Calu3 (cell line): ENCODE data around the gene PPP1R17. TPM values are rescaled to one million over a fixed set of nuclear protein-coding genes. Genes with fewer than 3 reads are reported as not detected.

Source experiments
- BruUV-seq: library from RNA; stranded (reverse); fragments of 400-500 nt; replicated peaks from 2 replicates; lab custom pipeline; 2021; lab: Mats Ljungman, UMichigan
- CTCF ChIA-PET: fragments of 300-600 bp; sonication (Branson Sonifier 250); formaldehyde crosslinking; loops from one replicate; lab custom pipeline; 2022; ENCODE audit warnings: antibody characterized with exemption; lab: Charles Lee
- DNase-seq: peaks from one replicate; pipeline ENCODE4 v3.0.0; 2022
- H3K27ac Mint-ChIP-seq: one replicate; pipeline ENCODE4 v1.8.0; 2022; ENCODE audit warnings: mixed read lengths; ENCODE audit not compliant: unreplicated experiment
- H3K27me3 Mint-ChIP-seq: one replicate; pipeline ENCODE4 v1.8.0; 2022; ENCODE audit warnings: mixed read lengths; ENCODE audit not compliant: unreplicated experiment
- H3K36me3 Mint-ChIP-seq: one replicate; pipeline ENCODE4 v1.8.0; 2022; ENCODE audit warnings: mild to moderate bottlenecking, moderate library complexity, mixed read lengths; ENCODE audit not compliant: insufficient read depth, unreplicated experiment
- H3K4me1 Mint-ChIP-seq: one replicate; pipeline ENCODE4 v1.8.0; 2022; ENCODE audit warnings: mild to moderate bottlenecking, low read depth, mixed read lengths; ENCODE audit not compliant: unreplicated experiment
- H3K4me3 Mint-ChIP-seq: one replicate; pipeline ENCODE4 v1.8.0; 2022; ENCODE audit warnings: mild to moderate bottlenecking, low read depth, moderate library complexity, mixed read lengths; ENCODE audit not compliant: unreplicated experiment
- H3K9me3 Mint-ChIP-seq: one replicate; pipeline ENCODE4 v1.8.0; 2022; ENCODE audit warnings: low read depth, mixed read lengths; ENCODE audit not compliant: unreplicated experiment
- CTCF ChIP-seq: fragments of 200-600 bp; IDR thresholded peaks from one replicate; pipeline ENCODE4 v1.8.0; 2022; ENCODE audit warnings: antibody characterized with exemption; ENCODE audit not compliant: unreplicated experiment
- intact Hi-C: fragments of 100-400 bp; cut with micrococcal nuclease; formaldehyde crosslinking; loops from one replicate; pipeline ENCODE4 v1.10.0; 2022; ENCODE audit not compliant: unreplicated experiment
- total RNA-seq: library from RNA; stranded (reverse); gene quantifications from 2 replicates; pipeline ENCODE4 v1.2.3, GENCODE V29; 2022

The PPP1R17 gene
- total RNA-seq, 1 experiment from 2014 or later: not detected

GRCh38 chr7:31707089-31707488 is 20.1 kb downstream of the PPP1R17 start:
- H3K9me3 Mint-ChIP-seq: no peaks in the 10 kb centered on the region
- H3K27me3 Mint-ChIP-seq: peaks cover 68% of the 10 kb centered on the region
- TF ChIP-seq CTCF: no peak
- H3K4me3 Mint-ChIP-seq: no peak overlapping the region
- intact Hi-C loops: no loop called here
- BruUV-seq: no TSS peak
- no peak overlapping the region for H3K27ac Mint-ChIP-seq
- CTCF ChIA-PET: interaction anchor here (0.6 kb wide), 1 partner anchor 157 kb away, joined by 3 read pairs; no protein-coding TSS in a partner anchor
- no peaks in the 10 kb centered on the region for H3K4me1 Mint-ChIP-seq
- DNase-seq: no peak
- H3K36me3 Mint-ChIP-seq: no peaks in the 10 kb centered on the region

- Mint-ChIP-seq H3K27ac (no peak overlapping the region), H3K36me3 (no peaks in the 10 kb centered on the region), H3K27me3 (peaks cover 72% of the 10 kb centered on the region), H3K4me1 (no peaks in the 10 kb centered on the region), H3K9me3 (peaks cover 9% of the 10 kb centered on the region), H3K4me3 (no peak overlapping the region)
- DNase-seq: no peak
- TF ChIP-seq CTCF: no peak
- no TSS peak for BruUV-seq
- intact Hi-C loops: no loop called here
- CTCF ChIA-PET: interaction anchor here (1.4 kb wide), 1 partner anchor 513 kb away, joined by 3 read pairs; no protein-coding TSS in a partner anchor
These were observed 23.2 kb downstream of the PPP1R17 start for GRCh38 chr7:31710171-31710570.

GRCh38 chr7:31716355-31716754 is 29.3 kb downstream of the PPP1R17 start:
- Mint-ChIP-seq H3K4me3 (no peak overlapping the region), H3K27me3 (peaks cover 82% of the 10 kb centered on the region), H3K9me3 (peaks cover 9% of the 10 kb centered on the region), H3K27ac (no peak overlapping the region), H3K36me3 (no peaks in the 10 kb centered on the region), H3K4me1 (no peaks in the 10 kb centered on the region)
- no peak for TF ChIP-seq CTCF
- intact Hi-C loops: no loop called here
- no peak for DNase-seq
- CTCF ChIA-PET: interaction anchor here (0.5 to 0.7 kb wide), 2 partner anchors 79 to 531 kb away, joined by 3 read pairs; no protein-coding TSS in a partner anchor
- no TSS peak for BruUV-seq

- Mint-ChIP-seq H3K27me3 (peaks cover 42% of the 10 kb centered on the region), H3K4me1 (no peaks in the 10 kb centered on the region), H3K36me3 (no peaks in the 10 kb centered on the region), H3K9me3 (no peaks in the 10 kb centered on the region), H3K27ac (no peak overlapping the region), H3K4me3 (no peak overlapping the region)
- no TSS peak for BruUV-seq
- no peak for TF ChIP-seq CTCF
- intact Hi-C loops: loop anchor here (5.0 kb wide), 1 partner anchor 48 kb away; no protein-coding TSS in a partner anchor
- CTCF ChIA-PET: no interaction called here
- no peak for DNase-seq
These were observed 33.4 kb downstream of the PPP1R17 start for GRCh38 chr7:31720366-31720765.
